IMR-90 (cell line): ENCODE results near the gene PLEK. TPM values are rescaled to one million over a fixed set of nuclear protein-coding genes. Genes with fewer than 3 reads are reported as not detected.

Source experiments
- ATAC-seq: fragments of 200-7000 bp; cut with Tn5 transposase; 2 replicates; pipeline ENCODE4 v1.9.1; 2020; ENCODE audit warnings: low read depth, mild to moderate bottlenecking, moderate library complexity
- BruUV-seq: library from RNA; stranded (reverse); fragments of 400-500 nt; replicated peaks from 2 replicates; lab custom pipeline; 2021; lab: Mats Ljungman, UMichigan
- CTCF ChIA-PET: fragments of 300-600 bp; formaldehyde crosslinking; extraction: SDS; loops from one replicate; lab custom pipeline; 2021; ENCODE audit warnings: antibody characterized with exemption; lab: Yijun Ruan, JAX
- POLR2A ChIA-PET: fragments of 300-600 bp; sonication (Branson Sonifier 250); formaldehyde crosslinking; loops from one replicate; lab custom pipeline; 2022; ENCODE audit warnings: antibody characterized with exemption; ENCODE audit not compliant: unreplicated experiment; lab: Charles Lee
- DNase-seq: peaks from one replicate; pipeline ENCODE4 v3.0.0; 2013
- H2AFZ ChIP-seq: replicated peaks from 2 replicates; pipeline ENCODE3; 2013; ENCODE audit warnings: low read length, mild to moderate bottlenecking; ENCODE audit not compliant: poor library complexity
- H2AK5ac ChIP-seq: 2 replicates; pipeline ENCODE4 v1.6.1; 2013; ENCODE audit warnings: low read depth, low read length, inconsistent platforms
- H2AK9ac ChIP-seq: replicated peaks from 2 replicates; pipeline ENCODE3; 2013; ENCODE audit warnings: mild to moderate bottlenecking, low read depth, low read length, moderate library complexity; ENCODE audit not compliant: poor library complexity
- H2BK120ac ChIP-seq: 2 replicates; pipeline ENCODE4 v1.6.1; 2013; ENCODE audit warnings: low read depth, low read length, inconsistent platforms
- H2BK15ac ChIP-seq: 3 replicates; pipeline ENCODE4 v1.6.1; 2013; ENCODE audit warnings: low read depth, low read length, inconsistent platforms
- H2BK20ac ChIP-seq: 2 replicates; pipeline ENCODE4 v1.6.1; 2013; ENCODE audit warnings: low read depth, mild to moderate bottlenecking, inconsistent platforms, low read length, moderate library complexity
- H2BK5ac ChIP-seq: 2 replicates; pipeline ENCODE4 v1.6.1; 2013; ENCODE audit warnings: mild to moderate bottlenecking, low read depth, low read length, inconsistent platforms; ENCODE audit not compliant: poor library complexity, severe bottlenecking
- H3K14ac ChIP-seq: replicated peaks from 2 replicates; pipeline ENCODE4 v1.6.1; 2013; ENCODE audit warnings: low read depth, low read length, inconsistent platforms
- H3K18ac ChIP-seq: 2 replicates; pipeline ENCODE4 v1.6.1; 2013; ENCODE audit warnings: low read depth, low read length, control low read depth
- H3K23ac ChIP-seq: 2 replicates; pipeline ENCODE4 v1.6.1; 2013; ENCODE audit warnings: low read depth, low read length, inconsistent platforms
- H3K27ac ChIP-seq: 2 replicates; pipeline ENCODE4 v1.5.1; 2013; ENCODE audit warnings: mild to moderate bottlenecking, control low read depth, low read length; ENCODE audit not compliant: insufficient read depth
- H3K27me3 ChIP-seq: 2 replicates; pipeline ENCODE4 v1.6.1; 2013; ENCODE audit warnings: low read length; ENCODE audit not compliant: control insufficient read depth, insufficient read depth
- H3K36me3 ChIP-seq: 2 replicates; pipeline ENCODE4 v1.6.1; 2013; ENCODE audit warnings: low read length, mixed read lengths; ENCODE audit not compliant: control insufficient read depth, insufficient read depth
- H3K4ac ChIP-seq: 2 replicates; pipeline ENCODE4 v1.6.1; 2013; ENCODE audit warnings: low read depth, low read length, inconsistent platforms
- H3K4me1 ChIP-seq: 2 replicates; pipeline ENCODE4 v1.6.1; 2013; ENCODE audit warnings: low read length, mixed read lengths; ENCODE audit not compliant: control insufficient read depth, insufficient read depth
- H3K4me2 ChIP-seq: 2 replicates; pipeline ENCODE4 v1.6.1; 2013; ENCODE audit warnings: low read depth, mild to moderate bottlenecking, control low read depth, low read length, moderate library complexity
- H3K4me3 ChIP-seq: 2 replicates; pipeline ENCODE4 v1.5.1; 2013; ENCODE audit warnings: low read depth, mild to moderate bottlenecking, control low read depth, low read length, moderate library complexity; ENCODE audit not compliant: insufficient read depth
- H3K56ac ChIP-seq: 2 replicates; pipeline ENCODE4 v1.6.1; 2013; ENCODE audit warnings: low read length, inconsistent platforms; ENCODE audit not compliant: insufficient read depth; ENCODE audit errors: extremely low read depth
- H3K79me1 ChIP-seq, 2 experiments: 2 replicates each; pipeline ENCODE4 v1.6.1; 2013; ENCODE audit warnings: low read length in 2 of 2, inconsistent platforms in 1 of 2, low read depth in 1 of 2
- H3K9ac ChIP-seq: 2 replicates; pipeline ENCODE4 v1.6.1; 2013; ENCODE audit warnings: low read depth, low read length, control low read depth
- H3K9me1 ChIP-seq: 2 replicates; pipeline ENCODE4 v1.6.1; 2013; ENCODE audit warnings: low read length, inconsistent platforms; ENCODE audit not compliant: insufficient read depth
- H3K9me3 ChIP-seq: 2 replicates; pipeline ENCODE4 v1.6.1; 2013; ENCODE audit warnings: low read length; ENCODE audit not compliant: control insufficient read depth, insufficient read depth
- H4K20me1 ChIP-seq: 2 replicates; pipeline ENCODE4 v1.6.1; 2013; ENCODE audit warnings: low read length, inconsistent platforms; ENCODE audit not compliant: insufficient read depth
- H4K5ac ChIP-seq: 2 replicates; pipeline ENCODE4 v1.6.1; 2013; ENCODE audit warnings: mild to moderate bottlenecking, low read depth, low read length, control low read depth
- H4K8ac ChIP-seq, 2 experiments: 2 replicates each; pipeline ENCODE4 v1.6.1; 2013; ENCODE audit warnings: low read depth in 2 of 2, low read length in 2 of 2, control low read depth in 1 of 2, inconsistent platforms in 1 of 2
- H4K91ac ChIP-seq: 2 replicates; pipeline ENCODE4 v1.6.1; 2013; ENCODE audit warnings: low read depth, low read length, inconsistent platforms; ENCODE audit not compliant: insufficient read depth
- BHLHE40 ChIP-seq: fragments of 150-350 bp; IDR thresholded peaks from 2 replicates; pipeline ENCODE4 v1.6.1; 2016; ENCODE audit warnings: mild to moderate bottlenecking, low read depth, low read length
- CEBPB ChIP-seq: IDR thresholded peaks from 2 replicates; pipeline ENCODE4 v1.6.1; 2012; ENCODE audit warnings: low read depth, low read length, improper control_type of control experiment
- CHD1 ChIP-seq: IDR thresholded peaks from 2 replicates; pipeline ENCODE4 v1.6.1; 2012; ENCODE audit warnings: low read depth, low read length, improper control_type of control experiment
- FOS ChIP-seq: fragments of 150-350 bp; IDR thresholded peaks from 2 replicates; pipeline ENCODE4 v1.6.1; 2016; ENCODE audit warnings: low read depth, low read length
- MAFK ChIP-seq: IDR thresholded peaks from 2 replicates; pipeline ENCODE4 v1.6.1; 2012; ENCODE audit warnings: low read depth, low read length, improper control_type of control experiment
- MAZ ChIP-seq: IDR thresholded peaks from 2 replicates; pipeline ENCODE4 v1.6.1; 2012; ENCODE audit warnings: low read depth, mild to moderate bottlenecking, low read length, improper control_type of control experiment, moderate library complexity, borderline replicate concordance
- MXI1 ChIP-seq: IDR thresholded peaks from 2 replicates; pipeline ENCODE4 v1.6.1; 2012; ENCODE audit warnings: low read depth, mild to moderate bottlenecking, low read length, moderate library complexity, borderline replicate concordance
- NFE2L2 ChIP-seq: fragments of 150-350 bp; IDR thresholded peaks from 2 replicates; pipeline ENCODE4 v1.6.1; 2016; ENCODE audit warnings: low read depth, mild to moderate bottlenecking, low read length
- POLR2A ChIP-seq: IDR thresholded peaks from 2 replicates; pipeline ENCODE4 v1.6.1; 2012; ENCODE audit warnings: mild to moderate bottlenecking, low read depth, low read length
- RAD21 ChIP-seq: IDR thresholded peaks from 2 replicates; pipeline ENCODE4 v1.6.1; 2012; ENCODE audit warnings: low read length, improper control_type of control experiment
- RCOR1 ChIP-seq: IDR thresholded peaks from 2 replicates; pipeline ENCODE4 v1.6.1; 2012; ENCODE audit warnings: mild to moderate bottlenecking, low read length, improper control_type of control experiment; ENCODE audit not compliant: insufficient replicate concordance
- RFX5 ChIP-seq: IDR thresholded peaks from 2 replicates; pipeline ENCODE4 v1.8.0; 2012; ENCODE audit warnings: low read depth, mild to moderate bottlenecking, low read length, moderate library complexity
- SMC3 ChIP-seq: fragments of 150-350 bp; IDR thresholded peaks from 2 replicates; pipeline ENCODE4 v1.6.1; 2016; ENCODE audit warnings: low read depth, mild to moderate bottlenecking, antibody characterized with exemption, low read length, moderate library complexity
- WGBS, 2 experiments: methylation state at CpG; one replicate each; pipeline versions ENCODE4 v1.1.5 to v1.1.7; 2013; ENCODE audit warnings: missing lambda C conversion rate in 2 of 2; ENCODE audit not compliant: insufficient read length in 1 of 2; ENCODE audit errors: extremely low coverage in 2 of 2; 5-methylcytosine and 5-hydroxymethylcytosine counted together
- dilution Hi-C: fragments of 300-500 bp; cut with HindIII; formaldehyde crosslinking; loops from one replicate; pipeline ENCODE4 v1.14.3; 2018; ENCODE audit warnings: low sequenced_read_pairs; ENCODE audit not compliant: unreplicated experiment
- in situ Hi-C: fragments of 300-500 bp; cut with MboI; formaldehyde crosslinking; loops from 3 replicates; pipeline ENCODE4 v1.14.3; 2019; ENCODE audit warnings: low sequenced_read_pairs, inconsistent platforms, mixed read lengths
- intact Hi-C: fragments of 100-400 bp; cut with micrococcal nuclease; formaldehyde crosslinking; loops from 2 replicates; pipeline ENCODE4 v1.10.0; 2022
- polyA plus RNA-seq, 3 experiments: library from polyadenylated mRNA; depleted of rRNA; stranded (reverse); fragments of >200 nt; gene quantifications; 2 replicates each; pipeline ENCODE4 v1.2.3, GENCODE V29; 2012; ENCODE audit warnings: low replicate concordance in 1 of 3
- total RNA-seq: library from RNA; depleted of rRNA; stranded (reverse); fragments of >200 nt; gene quantifications from 2 replicates; pipeline ENCODE4 v1.2.3, GENCODE V29; 2012
- TF ChIP-seq, protein P1 (sequence below): conservative IDR thresholded peaks from 2 replicates; pipeline ENCODE4 v1.5.1; 2012; ENCODE audit warnings: mild to moderate bottlenecking, low read depth, low read length, improper control_type of control experiment
- TF ChIP-seq, protein P2 (sequence below): fragments of 150-350 bp; IDR thresholded peaks from 2 replicates; pipeline ENCODE4 v1.6.1; 2017; ENCODE audit warnings: mild to moderate bottlenecking, antibody characterized with exemption, low read length, low read depth

The PLEK gene
- total and polyA plus RNA-seq, 2 of the 4 experiments (the other 2 are of a cell fraction), result under 0.01 TPM; not detected in 1

DNA sequence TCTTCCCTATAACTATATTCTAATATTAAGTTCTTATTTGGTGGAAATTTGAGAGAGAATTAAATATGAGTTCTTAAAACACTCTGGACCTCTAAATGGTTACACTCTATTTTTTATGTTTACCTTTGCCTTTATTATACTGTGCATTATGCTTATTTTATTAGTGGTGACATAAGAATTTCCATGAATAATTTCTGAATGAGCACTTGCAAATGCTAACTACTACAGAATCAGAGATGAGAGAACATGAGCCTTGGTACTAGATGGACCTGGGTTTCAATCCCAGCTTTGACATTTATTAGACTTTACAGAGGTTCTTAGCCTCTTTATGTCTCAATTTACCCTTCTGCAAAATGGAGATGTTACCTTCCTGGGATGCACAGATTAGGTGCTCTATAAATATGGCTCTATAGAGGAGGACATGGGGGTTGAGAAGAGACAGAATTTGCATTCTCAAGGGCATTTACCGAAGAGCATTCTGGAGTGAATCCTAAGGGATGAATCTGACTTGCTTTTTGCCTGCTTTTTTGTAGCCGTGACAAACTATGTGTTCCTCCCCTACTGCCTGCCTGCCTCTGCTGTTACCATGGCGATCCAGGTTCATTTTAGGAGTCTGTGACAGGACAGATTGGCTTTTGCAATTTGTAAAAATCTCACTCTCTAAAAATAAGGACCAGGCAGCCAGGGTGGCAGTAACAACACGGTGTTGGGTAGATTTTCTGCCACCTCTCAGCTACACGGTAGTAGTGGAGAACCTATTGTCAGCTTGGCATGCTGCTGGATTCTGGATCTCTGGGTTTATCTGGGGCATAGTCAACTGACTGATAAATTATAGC lies 24.6 kb upstream of the PLEK start:
- ATAC-seq, result no peak
- Histone ChIP-seq H2BK5ac (no peak overlapping the region), H3K9me1 (no peaks in the 10 kb centered on the region), H3K56ac (no peak overlapping the region), H2BK120ac (no peak overlapping the region), H4K5ac (no peak overlapping the region), H3K9ac (no peak overlapping the region), H2AFZ (no peak overlapping the region), H2AK5ac (no peak overlapping the region), H4K8ac (no peak overlapping the region), H3K79me1 (no peaks in the 10 kb centered on the region), H2BK15ac (no peak overlapping the region), H3K18ac (no peak overlapping the region), H3K4me3 (no peak overlapping the region), H2AK9ac (no peak overlapping the region), H3K36me3 (no peaks in the 10 kb centered on the region), H3K27me3 (no peaks in the 10 kb centered on the region), H4K91ac (no peak overlapping the region), H3K4ac (no peak overlapping the region; the same call in 1 of the 2 replicates), H3K14ac (no peak overlapping the region), H4K20me1 (no peaks in the 10 kb centered on the region), H3K9me3 (no peaks in the 10 kb centered on the region), H2BK20ac (no peak overlapping the region; the same call in 1 of the 2 replicates), H3K27ac (no peak overlapping the region), H3K4me1 (no peaks in the 10 kb centered on the region), H3K23ac (no peak overlapping the region; the same call in 1 of the 2 replicates), H3K4me2 (no peak overlapping the region)
- in situ Hi-C loops (no loop called here), dilution Hi-C loops (no loop called here), intact Hi-C loops (no loop called here)
- BruUV-seq, result no TSS peak
- DNase-seq, result no peak
- ChIA-PET CTCF (no interaction called here), POLR2A (no interaction called here)
- no CpG with 5 or more reads among the region's 5 CpGs for WGBS, 2 experiments
- TF ChIP-seq FOS, result no peak
- no peak for TF ChIP-seq RFX5
- no peak for TF ChIP-seq BHLHE40
- no peak for TF ChIP-seq MXI1
- no peak for TF ChIP-seq RAD21
- TF ChIP-seq MAFK, result no peak
- no peak for TF ChIP-seq NFE2L2
- TF ChIP-seq, protein P1, sequence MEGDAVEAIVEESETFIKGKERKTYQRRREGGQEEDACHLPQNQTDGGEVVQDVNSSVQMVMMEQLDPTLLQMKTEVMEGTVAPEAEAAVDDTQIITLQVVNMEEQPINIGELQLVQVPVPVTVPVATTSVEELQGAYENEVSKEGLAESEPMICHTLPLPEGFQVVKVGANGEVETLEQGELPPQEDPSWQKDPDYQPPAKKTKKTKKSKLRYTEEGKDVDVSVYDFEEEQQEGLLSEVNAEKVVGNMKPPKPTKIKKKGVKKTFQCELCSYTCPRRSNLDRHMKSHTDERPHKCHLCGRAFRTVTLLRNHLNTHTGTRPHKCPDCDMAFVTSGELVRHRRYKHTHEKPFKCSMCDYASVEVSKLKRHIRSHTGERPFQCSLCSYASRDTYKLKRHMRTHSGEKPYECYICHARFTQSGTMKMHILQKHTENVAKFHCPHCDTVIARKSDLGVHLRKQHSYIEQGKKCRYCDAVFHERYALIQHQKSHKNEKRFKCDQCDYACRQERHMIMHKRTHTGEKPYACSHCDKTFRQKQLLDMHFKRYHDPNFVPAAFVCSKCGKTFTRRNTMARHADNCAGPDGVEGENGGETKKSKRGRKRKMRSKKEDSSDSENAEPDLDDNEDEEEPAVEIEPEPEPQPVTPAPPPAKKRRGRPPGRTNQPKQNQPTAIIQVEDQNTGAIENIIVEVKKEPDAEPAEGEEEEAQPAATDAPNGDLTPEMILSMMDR, result no peak
- no peak for TF ChIP-seq RCOR1
- no peak for TF ChIP-seq SMC3
- TF ChIP-seq CEBPB, result no peak
- TF ChIP-seq CHD1, result no peak
- TF ChIP-seq, protein P2, sequence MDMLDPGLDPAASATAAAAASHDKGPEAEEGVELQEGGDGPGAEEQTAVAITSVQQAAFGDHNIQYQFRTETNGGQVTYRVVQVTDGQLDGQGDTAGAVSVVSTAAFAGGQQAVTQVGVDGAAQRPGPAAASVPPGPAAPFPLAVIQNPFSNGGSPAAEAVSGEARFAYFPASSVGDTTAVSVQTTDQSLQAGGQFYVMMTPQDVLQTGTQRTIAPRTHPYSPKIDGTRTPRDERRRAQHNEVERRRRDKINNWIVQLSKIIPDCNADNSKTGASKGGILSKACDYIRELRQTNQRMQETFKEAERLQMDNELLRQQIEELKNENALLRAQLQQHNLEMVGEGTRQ, result no peak
- TF ChIP-seq MAZ, result no peak
- TF ChIP-seq POLR2A, result no peak
